ENCODE data around the gene LTC4S. TPM values are rescaled to one million over a fixed set of nuclear protein-coding genes. Genes with fewer than 3 reads are reported as not detected.
"Not testable (repeated sequence)": the region's sequence is repeated elsewhere in the genome, so short reads cannot be mapped to it uniquely, and the experiment has no call there.

Gene LTC4S
- total RNA-seq (0.88 and 0.95 TPM in 2 replicates), polyA plus RNA-seq (6.3 and 14.1 TPM in 2 replicates), polyA minus RNA-seq (0.49 TPM in 1 of 2 replicates, not detected in the other), Bru-seq, nascent RNA (percentile 21 among the genes with signal in this experiment), BruChase-seq, experiment 1, labeled RNA remaining after a 6-hour chase (percentile 36 among the genes with signal in this experiment), BruChase-seq, experiment 2, labeled RNA remaining after a 2-hour chase (percentile 33 among the genes with signal in this experiment)
- 0.98 and 1.7 TPM in 2 replicates for polyA plus RNA-seq (2011; cell fraction: cytosol; rRNA removed)
- polyA plus RNA-seq (2011; cell fraction: nucleus; rRNA removed), result 2.3 and 3.3 TPM in 2 replicates
- 1.0 TPM in 1 of 2 replicates, not detected in the other for polyA plus RNA-seq (2012)
- not detected for polyA minus RNA-seq (2011; cell fraction: cytosol; rRNA and poly(A)+ RNA removed)
- not detected in 2 replicates for polyA minus RNA-seq (2011; cell fraction: nucleus; rRNA and poly(A)+ RNA removed)
- long read RNA-seq, partial matches to known transcripts, result 1 of 3 reads
- long read RNA-seq, other reads (novel, unspliced or antisense), result 0 of 3 reads

- intact Hi-C loops (cut with micrococcal nuclease), result loop anchor here (10.0 kb wide), 1 partner anchor 129 kb away; no protein-coding TSS in a partner anchor
- ChIA-PET CTCF (interaction anchor here (0.6 to 8.8 kb wide), 8 partner anchors 9 to 61 kb away, joined by 3 to 103 read pairs (median 3); partner anchors contain the start of gene MAML1), POLR2A (no interaction called here)
- H3K9ac ChIP-seq (replicated peaks; ENCODE audit: extremely low read depth, insufficient read depth, low read length), result no peak within 1 kb of the TSS
- H4K20me1 ChIP-seq (replicated peaks; ENCODE audit: control insufficient read depth, extremely low read depth, insufficient read depth, low read length), result no peaks in the 10 kb centered on the region
- H3K9me3 ChIP-seq (replicated peaks; ENCODE audit: control insufficient read depth, insufficient read depth, low read length), result no peaks in the 10 kb centered on the region
- H3K27ac ChIP-seq (ENCODE audit: insufficient read depth, low read depth, low read length), result no peak within 1 kb of the TSS
- no peak within 1 kb of the TSS for H2AFZ ChIP-seq (ENCODE audit: low read depth, low read length)
- no peaks in the 10 kb centered on the region for H3K79me2 ChIP-seq (ENCODE audit: control insufficient read depth, insufficient read depth, low read length)
- H3K36me3 ChIP-seq (ENCODE audit: control insufficient read depth in 2 of 2, extremely low read depth in 1 of 2, insufficient read depth in 2 of 2, low read length in 2 of 2), result peaks cover 2 to 10% of the 10 kb centered on the region in 2 experiments
- no peaks in the 10 kb centered on the region for H3K27me3 ChIP-seq (ENCODE audit: control insufficient read depth in 2 of 2, insufficient read depth in 2 of 2, low read length in 2 of 2)
- peaks cover 10% of the 10 kb centered on the region for H3K4me1 ChIP-seq (ENCODE audit: control insufficient read depth, extremely low read depth, insufficient read depth, low read length)
- BruUV-seq (replicated peaks), result no TSS peak
- no peak within 1 kb of the TSS for H3K4me3 ChIP-seq (replicated peaks in 1 of 3; ENCODE audit: insufficient read depth in 1 of 3, low read depth in 1 of 3, low read length in 3 of 3)
- FAIRE-seq (peak; percentile 52), DNase-seq (ENCODE audit: low read depth, low spot score) (peak; percentile 52)
- TF ChIP-seq CTCF (IDR thresholded peaks at IDR 0.05; ENCODE audit: extremely low read depth in 1 of 2, insufficient read depth in 1 of 2, low read depth in 1 of 2, low read length in 2 of 2), result no peak
- H3K4me2 ChIP-seq (ENCODE audit: insufficient read depth, low read length), result no peak within 1 kb of the TSS
- dilution Hi-C loops (cut with MboI; ENCODE audit: extremely low pct_ligation_motif_present, low sequenced_read_pairs), result no loop called here
- no peaks in the 10 kb centered on the region for H3K9me1 ChIP-seq (replicated peaks; ENCODE audit: control insufficient read depth, extremely low read depth, insufficient read depth, low read length)
These were observed at the start of gene LTC4S for GRCh38 chr5:179793468-179794139. Gene LTC4S (plus strand): TSS chr5:179793986. CDS start chr5:179794081, 95 bp downstream.

- POLR2A ChIA-PET, result interaction anchor here (1.0 kb wide), 1 partner anchor 12 kb away, joined by 3 read pairs; the partner anchor contains the start of gene MAML1
- FAIRE-seq, result not testable (repeated sequence)
These were observed 49.7 kb upstream of the LTC4S start for GRCh38 chr5:179744106-179744505.

More at GRCh38 chr5:179744106-179744505, 49.7 kb upstream of the LTC4S start:
- CTCF ChIA-PET, result interaction anchor here (0.9 to 1.9 kb wide), 2 partner anchors 18 to 21 kb away, joined by 3 to 4 read pairs; no protein-coding TSS in a partner anchor
- H3K9me3 ChIP-seq (replicated peaks; ENCODE audit: control insufficient read depth, insufficient read depth, low read length); H3K9ac ChIP-seq (replicated peaks; ENCODE audit: extremely low read depth, insufficient read depth, low read length); H3K36me3 ChIP-seq (ENCODE audit: control insufficient read depth in 2 of 2, extremely low read depth in 1 of 2, insufficient read depth in 2 of 2, low read length in 2 of 2); H2AFZ ChIP-seq (ENCODE audit: low read depth, low read length); H3K27me3 ChIP-seq (ENCODE audit: control insufficient read depth in 2 of 2, insufficient read depth in 2 of 2, low read length in 2 of 2); H3K4me3 ChIP-seq (replicated peaks in 1 of 3; ENCODE audit: insufficient read depth in 1 of 3, low read depth in 1 of 3, low read length in 3 of 3); H4K20me1 ChIP-seq (replicated peaks; ENCODE audit: control insufficient read depth, extremely low read depth, insufficient read depth, low read length); BruUV-seq (replicated peaks); DNase-seq (ENCODE audit: low read depth, low spot score); H3K27ac ChIP-seq (ENCODE audit: insufficient read depth, low read depth, low read length); H3K4me2 ChIP-seq (ENCODE audit: insufficient read depth, low read length); dilution Hi-C loops (cut with MboI; ENCODE audit: extremely low pct_ligation_motif_present, low sequenced_read_pairs); H3K4me1 ChIP-seq (ENCODE audit: control insufficient read depth, extremely low read depth, insufficient read depth, low read length); H3K9me1 ChIP-seq (replicated peaks; ENCODE audit: control insufficient read depth, extremely low read depth, insufficient read depth, low read length); intact Hi-C loops (cut with micrococcal nuclease): not testable (repeated sequence)
- H3K79me2 ChIP-seq (ENCODE audit: control insufficient read depth, insufficient read depth, low read length), result peaks cover 70% of the 10 kb centered on the region

All from endothelial cell of umbilical vein (primary cell).